HUES64 (cell line): ENCODE measurements around the gene FBXO34.
"Not testable (repeated sequence)": the region's sequence is repeated elsewhere in the genome, so short reads cannot be mapped to it uniquely, and the experiment has no call there.

ENCODE experiments used
- H3K27ac ChIP-seq: 2 replicates; pipeline ENCODE4 v1.7.0; 2013; ENCODE audit warnings: low read depth, low read length, inconsistent platforms
- H3K27me3 ChIP-seq: 2 replicates; pipeline ENCODE4 v1.6.1; 2013; ENCODE audit warnings: mild to moderate bottlenecking, low read length; ENCODE audit not compliant: insufficient read depth
- H3K36me3 ChIP-seq: 2 replicates; pipeline ENCODE4 v1.6.1; 2013; ENCODE audit warnings: mild to moderate bottlenecking, low read length; ENCODE audit not compliant: insufficient read depth
- H3K4me1 ChIP-seq: 2 replicates; pipeline ENCODE4 v1.6.1; 2013; ENCODE audit warnings: mild to moderate bottlenecking, low read length, moderate library complexity; ENCODE audit not compliant: insufficient read depth
- H3K4me3 ChIP-seq: 2 replicates; pipeline ENCODE4 v1.5.1; 2013; ENCODE audit warnings: mild to moderate bottlenecking, low read length, moderate library complexity
- H3K9ac ChIP-seq: 2 replicates; pipeline ENCODE4 v1.6.1; 2013; ENCODE audit warnings: mild to moderate bottlenecking, low read depth, low read length
- H3K9me3 ChIP-seq: 2 replicates; pipeline ENCODE4 v1.6.1; 2013; ENCODE audit warnings: low read depth, low read length; ENCODE audit not compliant: insufficient read depth
- WGBS: fragments of 150-250, 120-280 bp; methylation state at CpG from one replicate; pipeline ENCODE4 v1.1.7; 2013; ENCODE audit warnings: missing lambda C conversion rate; 5-methylcytosine and 5-hydroxymethylcytosine counted together

Gene FBXO34

GRCh38 chr14:55366271-55366670, 95.0 kb downstream of the FBXO34 start:
- WGBS: 95% methylated on average over 3 of the region's 3 CpGs
- no peaks in the 10 kb centered on the region for H3K9me3 ChIP-seq
- no peak overlapping the region for H3K9ac ChIP-seq
- H3K4me3 ChIP-seq: no peak overlapping the region
- no peaks in the 10 kb centered on the region for H3K4me1 ChIP-seq
- no peak overlapping the region for H3K27ac ChIP-seq
- peaks cover 40% of the 10 kb centered on the region for H3K36me3 ChIP-seq
- no peaks in the 10 kb centered on the region for H3K27me3 ChIP-seq

- no peak overlapping the region for H3K27ac ChIP-seq
- H3K4me1 ChIP-seq: no peaks in the 10 kb centered on the region
- H3K9ac ChIP-seq: no peak overlapping the region
- no peaks in the 10 kb centered on the region for H3K27me3 ChIP-seq
- WGBS: 86% methylated on average over 11 of the region's 11 CpGs
- H3K36me3 ChIP-seq: peaks cover 52% of the 10 kb centered on the region
- no peak overlapping the region for H3K4me3 ChIP-seq
- no peaks in the 10 kb centered on the region for H3K9me3 ChIP-seq
Observed at GRCh38 chr14:55370883-55371455, 99.7 kb downstream of the FBXO34 start.

- WGBS: 93% methylated on average over 1 of the region's 1 CpG
- H3K27ac ChIP-seq: no peak overlapping the region
Observed at GRCh38 chr14:55372423-55372822, 101.2 kb downstream of the FBXO34 start.

DNA sequence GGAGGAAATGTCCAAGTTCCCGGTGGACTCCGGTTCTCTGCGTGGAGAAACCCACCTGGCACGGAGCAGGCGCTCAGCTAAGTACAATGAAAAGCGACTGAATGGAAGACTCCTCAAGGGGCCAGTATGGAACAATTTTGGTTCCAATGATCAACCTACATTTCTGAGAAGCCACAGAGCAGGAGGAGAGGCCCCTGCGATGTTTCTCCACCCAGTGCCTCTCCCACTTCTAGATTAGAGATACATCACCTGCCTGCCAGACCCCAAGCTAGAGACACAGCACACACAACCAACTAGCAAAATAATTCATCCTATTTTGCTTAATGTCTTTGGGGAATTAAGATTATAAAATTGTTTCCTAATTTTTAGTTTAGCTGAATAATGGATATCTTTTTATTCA, 101.6 kb downstream of the FBXO34 start:
- Histone ChIP-seq H3K9me3 (no peaks in the 10 kb centered on the region), H3K27me3 (no peaks in the 10 kb centered on the region), H3K27ac (no peak overlapping the region), H3K36me3 (peaks cover 53% of the 10 kb centered on the region), H3K4me1 (no peaks in the 10 kb centered on the region), H3K4me3 (no peak overlapping the region), H3K9ac (no peak overlapping the region)
- WGBS: 95% methylated on average over 7 of the region's 7 CpGs

More at GRCh38 chr14:55372423-55372822, 101.2 kb downstream of the FBXO34 start:
- no peak overlapping the region for H3K4me3 ChIP-seq
- H3K27me3 ChIP-seq: no peaks in the 10 kb centered on the region
- no peaks in the 10 kb centered on the region for H3K4me1 ChIP-seq
- H3K36me3 ChIP-seq: peaks cover 53% of the 10 kb centered on the region
- no peak overlapping the region for H3K9ac ChIP-seq
- no peaks in the 10 kb centered on the region for H3K9me3 ChIP-seq

DNA sequence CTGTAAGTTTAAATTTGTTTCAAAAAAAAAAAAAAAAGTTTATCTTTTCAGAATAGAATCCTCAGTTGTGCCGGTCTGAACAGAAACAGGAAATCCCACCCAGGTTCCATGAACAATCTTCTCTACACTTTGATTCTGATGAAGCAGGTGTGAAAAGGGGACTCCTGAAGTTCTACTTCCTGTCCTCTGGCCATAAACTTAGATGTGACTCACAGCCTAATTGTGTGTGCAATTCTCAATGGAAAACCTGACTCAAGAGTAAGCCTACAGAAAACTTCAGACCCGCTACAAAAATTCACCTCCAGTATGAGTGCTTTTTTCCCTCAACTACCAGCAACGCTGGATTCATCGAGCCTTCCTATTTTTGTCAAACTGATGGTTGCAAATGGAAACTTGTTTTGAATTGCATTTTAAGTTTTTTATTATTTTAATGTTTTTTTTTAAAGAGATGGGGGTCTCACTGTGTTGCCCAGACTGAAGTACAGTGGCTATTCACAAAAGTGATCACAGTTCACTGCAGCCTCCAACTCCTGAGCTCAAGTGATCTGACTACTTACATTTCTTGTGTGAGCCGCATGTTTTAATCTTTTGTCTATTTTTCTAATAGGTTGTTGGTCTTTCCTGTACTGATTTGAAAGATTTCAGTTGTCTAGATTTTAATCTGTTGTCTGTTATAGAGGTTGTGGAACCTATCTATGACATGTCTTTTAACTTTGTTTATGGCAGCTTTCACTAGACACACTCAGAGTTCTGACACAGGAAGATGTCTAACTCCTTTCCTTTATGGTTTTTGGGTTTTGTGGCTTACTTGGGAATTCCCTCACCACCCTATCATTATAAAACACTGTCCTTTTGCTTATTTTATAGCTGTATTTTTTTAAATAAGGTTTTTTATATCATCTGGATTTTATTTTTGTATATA, 102.8 kb downstream of the FBXO34 start:
- 76% methylated on average over 5 of the region's 5 CpGs for WGBS
- Histone ChIP-seq H3K4me1 (no peaks in the 10 kb centered on the region), H3K4me3 (no peak overlapping the region), H3K27ac (no peak overlapping the region), H3K36me3 (peaks cover 50% of the 10 kb centered on the region), H3K9ac (no peak overlapping the region), H3K27me3 (no peaks in the 10 kb centered on the region), H3K9me3 (no peaks in the 10 kb centered on the region)

DNA sequence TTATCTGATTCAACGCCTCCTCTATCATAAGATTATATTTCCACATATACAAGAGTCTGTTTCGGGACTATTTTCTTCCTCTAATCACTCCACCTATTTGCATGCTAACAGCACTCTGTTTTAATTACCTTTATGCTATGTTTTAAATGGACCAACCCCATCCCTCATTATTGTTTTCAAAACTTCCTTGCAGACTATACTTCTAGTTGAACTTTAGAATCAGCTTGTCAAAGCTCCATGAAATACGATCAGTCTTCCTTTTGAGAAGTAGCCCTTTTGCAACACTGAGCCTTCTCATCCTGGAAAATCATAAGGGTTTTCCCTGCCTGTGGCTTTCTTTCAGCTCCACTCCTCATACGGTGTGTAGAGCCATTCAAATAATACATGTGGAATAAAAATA, 103.5 kb downstream of the FBXO34 start:
- Histone ChIP-seq H3K36me3 (peaks cover 49% of the 10 kb centered on the region), H3K4me3 (no peak overlapping the region), H3K9me3 (no peaks in the 10 kb centered on the region), H3K4me1 (no peaks in the 10 kb centered on the region), H3K9ac (no peak overlapping the region), H3K27ac (no peak overlapping the region), H3K27me3 (no peaks in the 10 kb centered on the region)
- WGBS: over 99% methylated on average over 3 of the region's 4 CpGs

GRCh38 chr14:55377236-55377635, 106.0 kb downstream of the FBXO34 start:
- peaks cover 68% of the 10 kb centered on the region for H3K36me3 ChIP-seq
- 93% methylated on average over 4 of the region's 5 CpGs for WGBS

GRCh38 chr14:55381040-55381439, 109.8 kb downstream of the FBXO34 start:
- H3K9ac ChIP-seq: no peak overlapping the region
- H3K36me3 ChIP-seq: peaks cover 70% of the 10 kb centered on the region
- no peak overlapping the region for H3K4me3 ChIP-seq
- H3K27me3 ChIP-seq: no peaks in the 10 kb centered on the region
- H3K4me1 ChIP-seq: no peaks in the 10 kb centered on the region
- H3K27ac ChIP-seq: no peak overlapping the region
- H3K9me3 ChIP-seq: no peaks in the 10 kb centered on the region
- 97% methylated on average over 3 of the region's 5 CpGs for WGBS

More at GRCh38 chr14:55377236-55377635, 106.0 kb downstream of the FBXO34 start:
- Histone ChIP-seq H3K9me3 (no peaks in the 10 kb centered on the region), H3K4me3 (no peak overlapping the region), H3K9ac (no peak overlapping the region), H3K27me3 (no peaks in the 10 kb centered on the region), H3K27ac (no peak overlapping the region), H3K4me1 (no peaks in the 10 kb centered on the region)

GRCh38 chr14:55381561-55381960, 110.3 kb downstream of the FBXO34 start:
- no peak overlapping the region for H3K4me3 ChIP-seq
- H3K27me3 ChIP-seq: no peaks in the 10 kb centered on the region
- 100% methylated on average over 1 of the region's 2 CpGs for WGBS
- H3K9ac ChIP-seq: no peak overlapping the region
- no peak overlapping the region for H3K27ac ChIP-seq
- H3K36me3 ChIP-seq: peaks cover 70% of the 10 kb centered on the region
- H3K4me1 ChIP-seq: no peaks in the 10 kb centered on the region
- no peaks in the 10 kb centered on the region for H3K9me3 ChIP-seq

DNA sequence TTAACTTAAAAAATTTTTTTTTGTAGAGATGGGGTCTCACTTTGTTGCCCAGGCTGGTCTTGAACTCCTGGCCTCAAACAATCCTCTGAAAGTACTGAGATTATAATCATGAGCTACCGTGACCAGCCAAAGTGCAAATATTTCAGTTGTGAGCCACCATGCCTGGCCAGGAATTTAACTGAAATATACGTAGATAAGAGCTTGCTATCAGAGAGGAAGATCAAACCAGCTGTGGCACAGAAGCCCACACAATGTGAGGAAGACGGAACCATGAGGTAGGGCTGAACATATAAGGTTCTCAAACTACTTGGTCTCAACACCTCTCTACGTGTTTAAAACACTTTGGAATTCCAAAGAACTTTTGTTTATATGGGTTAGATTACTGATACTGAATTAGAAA, 111.3 kb downstream of the FBXO34 start:
- H3K36me3 ChIP-seq: peaks cover 66% of the 10 kb centered on the region
- no peak overlapping the region for H3K9ac ChIP-seq

GRCh38 chr14:55383056-55383466, 111.8 kb downstream of the FBXO34 start:
- H3K4me1 ChIP-seq, H3K4me3 ChIP-seq, H3K9me3 ChIP-seq, H3K9ac ChIP-seq, H3K27ac ChIP-seq, H3K27me3 ChIP-seq: not testable (repeated sequence)
- WGBS: 95% methylated on average over 10 of the region's 10 CpGs
- H3K36me3 ChIP-seq: peaks cover 60% of the 10 kb centered on the region

More for the DNA sequence above, 111.3 kb downstream of the FBXO34 start:
- no peak overlapping the region for H3K4me3 ChIP-seq
- H3K27me3 ChIP-seq: no peaks in the 10 kb centered on the region
- 87% methylated on average over 3 of the region's 4 CpGs for WGBS
- no peaks in the 10 kb centered on the region for H3K4me1 ChIP-seq
- H3K27ac ChIP-seq: no peak overlapping the region
- no peaks in the 10 kb centered on the region for H3K9me3 ChIP-seq
